Ovary (tissue), 9 donors: ENCODE data around the gene DEPDC5. TPM values are rescaled to one million over a fixed set of nuclear protein-coding genes. Genes with fewer than 3 reads are reported as not detected.

Experiments
- DNase-seq, 5 donors: peaks; one replicate each; pipeline ENCODE4 v3.0.0-alpha.2; 2019 to 2020
- H3K27ac ChIP-seq, 2 donors: fragments of 200-600 bp; one replicate each; pipeline versions ENCODE4 v1.5.1 to v1.8.0; 2019 to 2022
- H3K27me3 ChIP-seq: fragments of 200-600 bp; one replicate; pipeline ENCODE4 v1.8.0; 2022
- H3K36me3 ChIP-seq: fragments of 200-600 bp; sonication (generic); one replicate; pipeline ENCODE4 v1.5.1; 2019
- H3K4me1 ChIP-seq: one replicate; pipeline ENCODE4 v1.8.1; 2013; ENCODE audit warnings: mild to moderate bottlenecking, moderate library complexity; ENCODE audit not compliant: insufficient read depth
- H3K4me3 ChIP-seq: fragments of 200-600 bp; sonication (generic); one replicate; pipeline ENCODE4 v1.5.1; 2017
- H3K9me3 ChIP-seq, 2 donors: fragments of 200-600 bp in 1 of 2; sonication (generic) in 1 of 2; one replicate each; pipeline versions ENCODE4 v1.5.1 to v1.8.1; 2013 to 2019; ENCODE audit warnings: mild to moderate bottlenecking in 1 of 2, moderate library complexity in 1 of 2
- EP300 ChIP-seq: sonication (generic); formaldehyde crosslinking; IDR thresholded peaks from one replicate; pipeline ENCODE4 v1.6.1; 2017; ENCODE audit warnings: antibody characterized with exemption
- POLR2A ChIP-seq: fragments of 450-650 bp; IDR thresholded peaks from one replicate; pipeline ENCODE4 v1.6.1; 2017; ENCODE audit warnings: antibody characterized with exemption, mild to moderate bottlenecking, moderate library complexity
- WGBS, 3 donors: extraction: QIAGEN DNeasy Blood & Tissue Kit in 1 of 3; methylation state at CpG; one replicate each; pipeline versions ENCODE4 v1.1.5 to v1.1.7; 2013 to 2017; 5-methylcytosine and 5-hydroxymethylcytosine counted together
- intact Hi-C, 4 donors: fragments of 100-400 bp; cut with DNase I; formaldehyde crosslinking; loops; one replicate each; pipeline versions ENCODE4 v1.11.0 to v1.15.1; 2022 to 2023
- polyA plus RNA-seq, 2 donors: library from polyadenylated mRNA; stranded (reverse); fragments of 200-250 nt in 1 of 2; fragments of 350-450 nt in 1 of 2; fragmentation: Illumina TruSeq in 1 of 2; extraction: RNeasy Lipid Tissue Mini Kit (QIAGEN cat#74804) in 1 of 2; gene quantifications; one replicate each; pipeline ENCODE4 v1.2.3, GENCODE V29; 2013 to 2014
- total RNA-seq, 7 donors: library from RNA; depleted of rRNA in 2 of 7; stranded (reverse); fragments of >200 nt in 2 of 7; fragmentation: NEBNext Ultra II Directional in 3 of 7; extraction: Animal tissue kit (Norgen Biotek cat#: 25700) in 3 of 7; gene quantifications; one replicate each; pipeline versions ENCODE4 v1.1.0 to v1.2.4, GENCODE V29; 2016 to 2023
- TF ChIP-seq, protein P1 (sequence below), 3 donors: fragments of 450-650 bp in 2 of 3; fragments of 200-600 bp in 1 of 3; IDR thresholded peaks; one replicate each; pipeline versions ENCODE4 v1.5.1 to v1.8.0; 2016 to 2022; ENCODE audit warnings: antibody characterized with exemption in 3 of 3, mild to moderate bottlenecking in 1 of 3
- donor health status: DM: no; HTN: no; CAD: no; lungs with moderate emphysema.
- donor health status: DM: no; HTN: no; CAD: no.
- donor health status: Bipolar disorder and iron deficiency.
- donor health status: DM: yes; HTN: yes; CAD: no.
- donor health status: DM: no; HTN: no; CAD: no.
- donor health status: DM: yes; HTN: yes; CAD: no.

The DEPDC5 gene
- total and polyA plus RNA-seq, 9 donors, result 12.1 to 73.3 (median 32.8) TPM

DNA sequence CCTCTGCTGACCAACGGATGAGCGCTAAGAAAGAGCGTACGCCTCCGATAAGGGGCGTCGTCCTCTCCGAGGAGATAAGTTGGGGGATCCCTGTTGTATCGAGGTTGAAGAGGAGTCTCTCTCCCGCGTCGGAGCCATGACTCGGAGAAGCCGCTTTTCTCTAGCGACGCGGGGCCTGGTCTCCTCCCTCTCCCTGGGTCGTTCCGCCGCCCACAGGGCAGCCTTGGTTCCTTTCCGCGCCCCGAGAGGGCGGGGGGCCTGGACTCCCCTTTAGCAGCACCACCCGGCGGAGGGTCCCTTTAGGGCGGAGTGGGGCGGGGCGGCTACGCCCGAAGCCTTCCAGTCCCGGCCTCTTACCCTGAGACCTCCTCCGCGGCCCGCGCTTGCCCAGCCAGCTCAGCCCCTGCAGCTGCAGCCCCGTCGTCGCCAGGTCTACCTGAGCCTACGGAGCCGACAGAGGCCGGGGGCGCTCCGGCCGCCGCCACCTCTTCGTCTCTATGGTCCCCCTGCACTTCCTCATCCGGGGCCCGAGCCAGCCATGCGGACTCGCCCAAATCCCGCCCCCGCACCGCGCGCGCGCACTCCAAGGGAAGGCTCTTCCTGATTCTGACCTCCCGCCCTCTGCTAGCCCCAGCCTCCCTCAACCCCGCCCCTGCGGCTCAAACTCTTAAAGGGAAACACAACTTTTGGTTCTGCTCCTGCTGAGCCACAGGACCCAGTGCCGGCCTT lies 4.0 kb upstream of the DEPDC5 start, which contains the start of gene PRR14L:
Gene PRR14L (minus strand): TSS at position 497 of the 729 bp plus-strand sequence. CDS start 11,272 bp downstream, outside the sequence.
- Histone ChIP-seq H3K9me3 (no peaks in the 10 kb centered on the region), H3K27ac (peak within 1 kb of the TSS; percentile 29 to 58), H3K27me3 (no peaks in the 10 kb centered on the region), H3K4me3 (peak within 1 kb of the TSS; percentile 99), H3K36me3 (no peaks in the 10 kb centered on the region), H3K4me1 (peaks cover 9% of the 10 kb centered on the region)
- TF ChIP-seq, protein P1, sequence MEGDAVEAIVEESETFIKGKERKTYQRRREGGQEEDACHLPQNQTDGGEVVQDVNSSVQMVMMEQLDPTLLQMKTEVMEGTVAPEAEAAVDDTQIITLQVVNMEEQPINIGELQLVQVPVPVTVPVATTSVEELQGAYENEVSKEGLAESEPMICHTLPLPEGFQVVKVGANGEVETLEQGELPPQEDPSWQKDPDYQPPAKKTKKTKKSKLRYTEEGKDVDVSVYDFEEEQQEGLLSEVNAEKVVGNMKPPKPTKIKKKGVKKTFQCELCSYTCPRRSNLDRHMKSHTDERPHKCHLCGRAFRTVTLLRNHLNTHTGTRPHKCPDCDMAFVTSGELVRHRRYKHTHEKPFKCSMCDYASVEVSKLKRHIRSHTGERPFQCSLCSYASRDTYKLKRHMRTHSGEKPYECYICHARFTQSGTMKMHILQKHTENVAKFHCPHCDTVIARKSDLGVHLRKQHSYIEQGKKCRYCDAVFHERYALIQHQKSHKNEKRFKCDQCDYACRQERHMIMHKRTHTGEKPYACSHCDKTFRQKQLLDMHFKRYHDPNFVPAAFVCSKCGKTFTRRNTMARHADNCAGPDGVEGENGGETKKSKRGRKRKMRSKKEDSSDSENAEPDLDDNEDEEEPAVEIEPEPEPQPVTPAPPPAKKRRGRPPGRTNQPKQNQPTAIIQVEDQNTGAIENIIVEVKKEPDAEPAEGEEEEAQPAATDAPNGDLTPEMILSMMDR (IDR thresholded peaks at IDR 0.05), result no peak
- peak; percentile 60 for TF ChIP-seq POLR2A
- no peak for TF ChIP-seq EP300
- intact Hi-C loops, result loop anchor here in 2 of 4 donors (10.0 kb wide), 1 partner anchor 195 kb away; the partner anchor contains the start of gene YWHAH (in 2 of the 2)
- peak; percentile 98 to 99 (median 99) for DNase-seq
- WGBS, 3 donors, result 0% methylated on average over 57 to 62 of the region's 62 CpGs

DNA sequence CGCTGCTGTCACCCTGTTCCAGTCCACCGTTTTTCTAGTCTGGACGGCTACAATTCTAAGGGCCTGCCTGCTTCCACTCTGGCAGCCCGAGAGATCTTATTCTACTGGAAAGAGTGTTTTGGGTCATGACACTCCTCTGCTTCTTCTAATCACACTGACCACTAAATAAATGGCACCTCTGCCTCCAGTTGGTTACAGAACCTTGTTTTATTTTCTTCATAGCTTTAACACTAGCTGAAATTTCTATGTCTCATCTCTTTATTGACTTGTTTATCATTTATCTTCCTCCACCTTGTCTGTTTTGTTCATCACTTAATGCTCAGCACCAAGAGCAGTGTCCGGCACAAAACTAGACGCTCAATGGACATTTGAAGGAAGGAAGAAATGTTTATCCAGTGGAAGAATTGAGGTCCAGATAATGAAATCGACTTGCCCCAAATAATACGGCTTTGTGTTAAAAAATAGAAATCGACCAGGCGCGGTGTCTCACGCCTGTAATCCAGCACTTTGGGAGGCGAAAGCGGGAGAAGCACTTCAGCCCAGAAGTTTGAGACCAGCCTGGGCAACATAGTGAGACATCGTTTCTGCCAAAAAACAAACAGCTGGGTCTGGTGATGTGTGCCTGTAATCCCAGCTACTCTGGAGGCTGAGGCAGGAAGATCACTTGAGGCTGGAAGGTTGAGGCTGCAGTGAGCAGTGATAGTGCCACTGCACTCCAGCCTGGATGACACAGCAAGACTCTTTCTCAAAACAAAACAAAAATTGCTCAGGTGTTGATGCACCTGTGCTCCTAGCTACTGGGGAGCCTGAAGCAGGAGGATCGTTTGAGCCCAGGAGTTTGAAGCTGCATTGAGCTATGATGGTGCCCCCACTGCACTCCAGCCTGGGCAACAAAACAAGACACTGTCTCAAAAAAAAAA lies 3.2 kb upstream of the DEPDC5 start:
- intact Hi-C loops, result loop anchor here in 2 of 4 donors (10.0 kb wide), 1 partner anchor 194 kb away; the partner anchor contains the start of gene YWHAH (in 2 of the 2)
- Histone ChIP-seq H3K4me1 (peaks cover 9% of the 10 kb centered on the region), H3K27me3 (no peaks in the 10 kb centered on the region), H3K9me3 (no peaks in the 10 kb centered on the region), H3K4me3 (peak overlapping the region; percentile 99), H3K36me3 (no peaks in the 10 kb centered on the region), H3K27ac (peak overlapping the region in 1 of 2 donors; percentile 52)
- DNase-seq, result peak in 1 of 5 donors; percentile 28
- TF ChIP-seq, protein P1 (IDR thresholded peaks at IDR 0.05), result no peak
- TF ChIP-seq POLR2A (no peak), EP300 (no peak)
- 56 to 64% (median 60%) methylated on average over 16 of the region's 16 CpGs for WGBS, 3 donors

DNA sequence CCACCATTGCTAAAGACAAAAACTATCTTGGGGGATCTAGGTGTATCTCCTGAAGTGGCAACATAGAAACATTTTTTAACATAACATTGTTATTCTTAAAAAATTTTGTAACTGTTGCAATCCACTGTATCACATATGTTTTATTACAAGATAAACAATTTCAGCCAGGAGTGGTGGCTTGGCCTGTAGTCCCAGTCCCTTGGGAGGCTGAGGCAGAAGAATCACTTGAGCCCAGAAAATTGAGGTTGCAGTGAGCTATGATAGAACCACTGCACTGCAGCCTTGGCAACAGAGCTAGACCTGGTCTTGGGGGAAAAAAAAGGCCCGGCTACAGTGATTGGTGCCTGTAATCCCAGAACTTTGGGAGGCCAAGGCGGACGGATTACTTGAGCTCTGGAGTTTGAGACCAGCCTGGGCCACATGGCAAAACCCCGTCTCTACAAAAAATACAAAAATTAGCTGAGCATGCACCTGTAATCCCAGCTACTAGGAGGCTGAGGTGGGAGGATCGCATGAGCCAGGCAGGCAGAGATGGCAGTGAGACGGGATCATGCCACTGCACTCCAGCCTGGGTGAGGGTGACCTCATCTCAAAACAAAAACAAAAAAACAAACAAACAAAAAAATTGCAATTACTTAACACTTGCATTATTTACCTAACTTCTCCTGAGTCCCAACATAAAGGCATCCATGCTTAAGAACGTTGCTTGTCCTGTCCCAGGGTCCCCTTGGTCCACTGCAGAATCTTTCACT lies 1.5 kb upstream of the DEPDC5 start:
- DNase-seq, result peak in 1 of 5 donors; percentile 25
- WGBS, 3 donors, result 75 to 80% (median 76%) methylated on average over 7 of the region's 7 CpGs
- H3K36me3 ChIP-seq, result no peaks in the 10 kb centered on the region
- H3K4me3 ChIP-seq, result no peak overlapping the region
- intact Hi-C loops, result loop anchor here in 2 of 4 donors (10.0 kb wide), 1 partner anchor 193 kb away; the partner anchor contains the start of gene YWHAH (in 2 of the 2)
- H3K4me1 ChIP-seq, result peaks cover 9% of the 10 kb centered on the region
- H3K27me3 ChIP-seq, result no peaks in the 10 kb centered on the region
- no peaks in the 10 kb centered on the region for H3K9me3 ChIP-seq
- H3K27ac ChIP-seq, result peak overlapping the region in 1 of 2 donors; percentile 97
- TF ChIP-seq, protein P1 (IDR thresholded peaks at IDR 0.05), result no peak
- TF ChIP-seq POLR2A (no peak), EP300 (no peak)
